Effector CD4-positive, alpha-beta T cell (primary cell): ENCODE data around the gene TAL2.

Experiments
- DNase-seq: peaks from one replicate; pipeline ENCODE4 v3.0.0-alpha.2; 2020

Gene TAL2

GRCh38 chr9:105710638-105711037 lies 48.4 kb downstream of the TAL2 start:
- no peak for DNase-seq

DNA sequence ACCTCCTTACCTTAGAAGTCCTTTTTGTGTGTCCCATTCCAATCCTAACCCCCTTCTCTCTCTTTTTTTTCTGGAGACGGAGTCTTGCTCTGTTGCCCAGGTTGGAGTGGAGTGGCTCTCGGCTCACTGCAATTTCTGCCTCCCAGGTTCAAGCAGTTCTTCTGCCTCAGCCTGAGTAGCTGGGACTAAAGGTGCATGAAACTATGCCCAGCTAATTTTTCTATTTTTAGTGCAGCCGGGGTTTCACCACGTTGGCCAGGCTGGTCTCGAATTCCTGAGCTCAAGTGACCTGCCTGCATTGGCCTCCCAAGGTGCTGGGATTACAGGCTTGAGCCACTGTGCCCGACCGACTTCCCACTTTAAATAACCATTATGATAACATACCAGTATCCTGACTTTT lies 49.6 kb downstream of the TAL2 start:
- DNase-seq: no peak

GRCh38 chr9:105712297-105712696 lies 50.0 kb downstream of the TAL2 start:
- no peak for DNase-seq
